GM23248 (cell line): ENCODE measurements around the gene CCDC170.

Experiments
- EZH2 ChIP-seq: fragments of 200-600 bp; sonication (generic); IDR thresholded peaks from 2 replicates; pipeline ENCODE4 v1.6.1; 2018; ENCODE audit warnings: antibody characterized with exemption, mild to moderate bottlenecking; ENCODE audit not compliant: insufficient read depth, poor library complexity, severe bottlenecking
- EZH2phosphoT487 ChIP-seq: fragments of 200-600 bp; sonication (generic); IDR thresholded peaks from 2 replicates; pipeline ENCODE4 v1.6.1; 2018; ENCODE audit warnings: antibody characterized with exemption, moderate library complexity, mild to moderate bottlenecking, low read depth; ENCODE audit not compliant: insufficient read depth

- TF ChIP-seq EZH2phosphoT487: no peak
- no peak for TF ChIP-seq EZH2
These were observed 96.9 kb downstream of the CCDC170 start for GRCh38 chr6:151590742-151591141.
